Stimulated activated CD8-positive, alpha-beta memory T cell treated with anti-CD3 and anti-CD28 coated beads, Interleukin-15, amount 100 ng/mL, for 48 hours (primary cell): ENCODE measurements around the gene AKT3.

Experiments
- DNase-seq, 2 donors: peaks; one replicate each; pipeline ENCODE4 v3.0.0-alpha.2; 2020; ENCODE audit warnings: low read depth in 2 of 2

AKT3 gene

DNA sequence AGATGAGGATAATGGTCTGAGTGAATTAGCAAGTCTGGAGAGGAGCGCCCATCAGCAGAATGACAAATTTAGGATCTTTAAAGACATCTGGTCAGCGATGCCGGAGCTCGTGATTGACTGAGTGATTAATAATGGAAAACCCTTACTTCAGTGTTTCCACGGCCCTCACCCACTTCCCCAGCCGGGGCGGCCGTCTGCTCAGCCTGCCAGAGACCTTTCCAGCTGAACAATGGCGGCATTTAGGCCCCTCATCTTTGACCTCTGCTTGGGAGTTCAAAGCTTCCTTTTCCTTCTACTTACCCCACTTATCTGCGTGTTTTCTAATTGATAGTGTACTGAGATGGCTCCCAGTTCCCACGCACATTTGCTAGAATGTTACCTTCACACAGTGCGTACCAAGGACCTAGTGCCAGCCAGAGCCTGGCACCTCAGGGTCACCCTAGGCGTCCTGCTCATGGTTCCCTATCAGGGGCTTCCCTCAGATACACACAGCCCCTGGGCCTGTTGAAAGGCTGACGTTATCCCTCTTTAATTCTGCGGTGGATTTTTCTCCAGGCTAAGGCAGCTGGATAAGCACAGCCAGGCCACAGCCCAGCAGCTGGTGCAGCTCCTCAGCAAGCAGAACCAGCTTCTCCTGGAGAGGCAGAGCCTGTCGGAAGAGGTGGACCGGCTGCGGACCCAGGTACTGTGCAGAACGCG is 361.4 kb downstream of the AKT3 start:
- DNase-seq = no peak

DNA sequence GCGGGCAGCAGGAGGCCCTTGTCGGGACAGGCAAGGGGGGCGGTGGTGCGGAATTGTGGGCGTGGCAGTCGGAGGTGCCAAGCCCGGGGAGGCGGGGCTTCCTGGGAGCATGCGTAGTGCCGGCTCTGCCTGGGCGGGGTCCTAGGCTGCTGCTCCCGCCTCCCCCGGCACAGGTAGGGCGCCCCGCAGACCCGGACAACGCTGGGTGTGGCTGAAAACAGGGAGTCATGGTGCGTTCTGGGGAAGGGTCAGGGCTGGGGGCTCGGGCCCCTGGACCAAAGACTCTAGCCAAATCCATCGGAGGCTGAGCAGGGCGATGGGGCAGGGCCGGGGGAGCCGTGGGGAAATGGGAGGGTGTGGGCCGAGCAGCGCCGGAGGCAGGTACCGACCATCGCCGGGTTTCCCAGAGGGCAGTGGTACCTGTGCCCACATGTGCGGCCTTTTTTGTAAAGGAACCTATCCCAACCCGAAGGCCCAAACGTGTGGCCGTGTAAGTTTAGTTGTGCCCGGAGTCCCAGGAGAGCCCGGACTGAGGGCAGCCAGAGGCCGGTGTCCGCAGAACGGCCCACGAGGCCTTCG is 362.3 kb downstream of the AKT3 start:
- no peak for DNase-seq

DNA sequence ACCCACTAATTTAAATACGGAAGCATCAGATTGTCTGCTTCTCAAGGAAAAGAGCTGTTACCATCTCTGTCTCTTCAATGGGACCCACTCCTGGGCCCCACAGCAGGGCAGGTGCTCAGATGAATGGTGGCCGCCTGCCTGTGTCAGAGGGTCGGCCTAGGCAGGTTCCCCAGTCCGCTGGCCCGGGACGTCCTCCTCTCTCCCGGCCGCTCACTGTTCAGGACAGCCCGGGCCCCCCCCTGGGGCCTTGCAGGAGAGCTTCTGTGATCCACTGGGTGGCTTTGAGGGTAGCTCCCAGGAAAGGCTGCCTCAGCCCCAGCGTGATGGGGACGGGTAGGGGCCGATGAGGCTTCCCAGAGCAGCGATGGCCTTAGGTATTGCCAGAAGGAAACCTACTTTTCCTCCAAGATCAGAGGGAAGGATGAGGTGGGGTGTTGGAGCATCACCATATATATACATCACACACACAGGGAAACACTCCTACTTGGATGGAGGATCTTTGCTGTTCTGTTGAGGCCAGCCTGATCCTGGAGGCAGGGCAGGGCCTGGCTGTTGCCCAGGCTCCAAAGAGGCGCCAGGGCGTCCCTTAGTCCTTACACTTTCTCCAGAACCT is 362.9 kb downstream of the AKT3 start:
- DNase-seq = no peak

DNA sequence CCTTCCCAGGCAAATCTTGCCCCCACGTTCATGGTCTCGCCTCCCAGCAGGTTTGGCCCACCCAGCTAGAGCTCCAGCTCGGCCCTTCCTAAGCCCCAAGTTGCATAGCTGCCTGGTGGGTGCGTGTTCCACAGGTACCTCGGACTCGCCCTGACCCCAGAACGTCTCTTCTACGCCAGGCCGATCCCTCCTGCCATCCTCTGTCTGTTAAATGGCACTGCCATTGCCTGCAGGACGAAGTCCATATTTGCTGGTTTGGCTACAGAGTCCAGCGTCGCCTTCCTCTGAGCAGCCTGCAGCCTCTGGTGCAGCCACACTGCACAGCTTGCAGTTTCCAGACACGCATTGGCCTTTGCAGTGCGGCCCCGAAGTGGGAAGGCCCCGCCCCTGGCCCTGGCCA is 366.1 kb downstream of the AKT3 start:
- DNase-seq = no peak

DNA sequence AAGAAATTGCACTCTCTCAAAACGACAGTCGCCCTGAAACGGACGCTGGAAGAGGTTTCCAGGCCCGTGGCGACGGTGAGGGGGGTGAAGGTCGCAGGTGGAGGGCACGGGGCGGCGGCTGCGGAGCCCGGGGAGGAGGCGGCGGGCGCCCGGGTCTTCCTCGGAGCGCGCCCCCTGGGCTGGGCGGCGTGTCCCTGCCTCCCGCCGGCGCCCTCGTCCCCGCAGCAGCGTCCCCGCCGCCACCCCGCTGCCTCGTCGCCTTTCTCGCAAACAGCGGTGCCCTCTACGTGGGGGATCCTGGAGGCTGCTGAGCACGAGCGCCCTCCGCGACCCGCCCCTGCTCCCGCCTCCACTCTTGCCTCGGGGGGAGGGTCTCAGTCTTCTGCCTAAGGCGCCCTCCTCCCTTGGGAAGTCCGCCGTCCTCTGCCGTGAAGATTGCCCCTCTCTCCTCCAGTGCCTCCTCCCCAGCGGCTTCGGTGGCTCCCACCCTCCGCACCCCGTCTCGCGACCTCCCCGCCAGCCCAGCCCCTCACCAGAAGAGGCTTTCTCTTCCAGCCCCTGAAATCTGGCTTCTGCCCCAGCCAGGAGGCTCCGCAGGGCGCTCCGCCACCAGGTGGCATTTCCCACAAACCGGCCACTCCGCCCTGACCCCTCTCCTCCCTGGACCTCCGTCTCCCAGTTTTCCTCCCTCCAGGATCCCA is 366.8 kb downstream of the AKT3 start:
- no peak for DNase-seq

DNA sequence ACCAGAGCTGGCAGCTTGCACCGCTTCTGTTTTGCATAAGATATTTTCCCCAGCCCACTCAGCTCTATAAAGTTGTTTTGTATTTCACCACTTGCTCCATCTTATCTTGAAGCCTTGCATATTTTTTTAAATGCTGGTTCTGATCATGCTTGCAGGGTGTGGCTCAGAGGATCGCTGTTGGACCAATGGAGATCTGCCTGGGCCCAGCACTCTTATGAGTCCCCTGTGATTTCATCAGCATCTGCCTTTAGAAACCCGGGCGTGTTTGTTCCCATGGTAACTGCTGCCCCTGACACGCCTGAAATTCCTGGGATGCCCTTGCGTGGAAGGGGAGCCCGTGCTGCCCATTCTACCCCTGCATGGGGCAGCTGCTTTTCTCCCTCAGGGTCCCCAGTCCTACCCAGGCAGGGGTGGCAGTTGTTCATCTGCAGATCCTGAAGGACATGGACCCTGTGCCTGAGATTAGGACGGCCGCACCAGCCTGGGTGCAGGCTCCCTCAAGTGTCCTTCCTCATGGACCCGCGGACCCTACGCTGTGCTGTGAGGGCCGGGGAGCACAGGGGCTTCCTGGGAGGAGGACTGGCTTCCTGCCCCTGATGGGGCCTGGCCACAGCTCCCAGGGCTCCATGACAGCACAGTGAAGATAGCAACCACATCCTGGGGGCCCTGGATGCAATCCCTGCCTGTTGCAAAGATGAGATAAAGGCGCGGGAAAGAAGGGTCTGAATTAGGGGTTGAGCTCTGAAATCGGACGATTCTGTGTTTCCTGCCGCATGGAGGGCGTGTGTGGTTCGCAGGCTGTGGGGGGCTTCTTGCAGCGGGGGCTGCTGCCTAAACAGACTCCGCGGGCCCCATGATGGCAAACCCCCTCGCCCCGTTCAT is 367.7 kb downstream of the AKT3 start:
- DNase-seq = no peak

DNA sequence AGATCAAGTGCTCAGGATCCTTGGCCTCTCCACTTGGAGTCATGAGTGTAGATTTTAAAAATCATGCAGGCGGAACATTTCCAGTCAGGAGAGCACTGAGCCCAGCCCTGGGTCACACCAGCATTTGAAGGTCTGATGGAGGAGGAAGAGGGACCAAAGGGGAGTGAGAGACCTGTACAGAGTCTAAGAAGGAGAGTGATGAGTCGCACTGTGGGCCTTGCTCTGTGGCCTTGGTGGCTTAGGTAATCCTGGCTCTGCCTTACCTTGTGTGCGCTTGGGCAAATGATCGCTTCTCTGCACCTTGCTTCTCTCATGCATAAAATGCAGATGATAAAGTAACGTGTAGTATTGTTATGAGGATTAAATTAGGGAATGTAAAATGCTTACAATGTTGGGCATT is 368.9 kb downstream of the AKT3 start:
- no peak for DNase-seq

DNA sequence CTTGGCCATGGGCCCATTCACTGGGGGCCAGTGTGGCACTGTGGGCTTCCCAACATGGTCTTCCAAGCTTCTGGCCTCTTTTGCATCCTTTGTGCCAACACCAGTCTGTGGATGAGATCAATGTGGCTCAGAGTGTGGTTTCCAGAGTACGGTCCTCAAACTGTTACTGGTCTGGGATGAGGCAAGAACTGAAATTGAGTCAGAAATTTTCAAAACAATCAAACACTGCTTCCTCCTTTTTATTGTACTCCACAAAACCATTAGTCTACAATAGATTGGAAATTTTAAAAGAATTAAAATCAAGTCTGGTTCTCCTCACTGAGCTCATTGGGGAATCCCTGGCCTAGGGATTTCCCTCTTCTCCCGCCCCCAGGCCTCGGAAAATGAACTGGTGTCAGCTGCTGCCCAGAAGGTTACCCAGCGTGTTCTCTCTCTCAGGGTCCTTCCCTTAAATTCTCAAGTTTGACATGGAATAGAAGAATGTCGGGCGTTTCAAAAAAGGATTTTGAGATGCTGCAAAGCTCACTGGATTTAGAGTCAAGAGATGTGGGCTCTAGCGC is 372.2 kb downstream of the AKT3 start:
- no peak for DNase-seq

DNA sequence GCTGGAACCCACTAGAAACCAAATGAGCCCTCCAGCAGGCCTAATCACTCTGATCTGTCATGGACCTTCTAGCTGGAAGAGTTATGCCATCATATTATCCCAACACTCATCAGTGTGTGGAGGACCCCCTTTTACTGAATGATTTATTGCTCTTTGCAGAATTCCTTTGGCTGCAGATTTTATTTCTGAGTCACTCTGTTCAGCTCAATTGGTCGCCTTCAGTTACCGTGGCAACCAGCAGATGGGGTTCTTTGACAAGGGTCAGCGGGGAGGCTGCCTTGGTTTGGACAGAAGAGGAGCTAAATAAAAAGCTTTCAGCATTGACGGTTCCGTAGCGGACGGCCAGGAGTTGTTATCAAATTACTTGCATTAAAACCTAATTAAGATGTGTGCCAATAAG is 374.1 kb downstream of the AKT3 start:
- no peak for DNase-seq

DNA sequence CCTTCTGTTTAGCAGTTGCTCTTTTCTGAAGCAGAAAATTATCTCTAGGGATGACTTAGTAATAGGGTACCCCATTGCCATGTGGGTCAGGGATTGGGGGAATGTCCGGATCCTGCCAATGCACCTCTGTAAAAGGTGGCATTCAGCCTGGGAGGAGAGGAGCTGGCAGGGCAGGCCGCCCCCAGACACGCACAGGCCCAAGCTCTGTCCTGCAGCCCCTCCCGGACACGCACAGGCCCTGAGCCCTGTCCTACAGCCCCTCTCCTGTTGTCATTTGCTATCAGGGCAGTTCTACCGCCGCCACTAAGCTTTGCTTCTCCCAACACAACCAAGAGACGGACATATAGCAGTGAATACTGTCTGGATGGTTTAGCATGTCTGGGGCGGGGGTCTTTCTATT is 375.1 kb downstream of the AKT3 start:
- DNase-seq = no peak

DNA sequence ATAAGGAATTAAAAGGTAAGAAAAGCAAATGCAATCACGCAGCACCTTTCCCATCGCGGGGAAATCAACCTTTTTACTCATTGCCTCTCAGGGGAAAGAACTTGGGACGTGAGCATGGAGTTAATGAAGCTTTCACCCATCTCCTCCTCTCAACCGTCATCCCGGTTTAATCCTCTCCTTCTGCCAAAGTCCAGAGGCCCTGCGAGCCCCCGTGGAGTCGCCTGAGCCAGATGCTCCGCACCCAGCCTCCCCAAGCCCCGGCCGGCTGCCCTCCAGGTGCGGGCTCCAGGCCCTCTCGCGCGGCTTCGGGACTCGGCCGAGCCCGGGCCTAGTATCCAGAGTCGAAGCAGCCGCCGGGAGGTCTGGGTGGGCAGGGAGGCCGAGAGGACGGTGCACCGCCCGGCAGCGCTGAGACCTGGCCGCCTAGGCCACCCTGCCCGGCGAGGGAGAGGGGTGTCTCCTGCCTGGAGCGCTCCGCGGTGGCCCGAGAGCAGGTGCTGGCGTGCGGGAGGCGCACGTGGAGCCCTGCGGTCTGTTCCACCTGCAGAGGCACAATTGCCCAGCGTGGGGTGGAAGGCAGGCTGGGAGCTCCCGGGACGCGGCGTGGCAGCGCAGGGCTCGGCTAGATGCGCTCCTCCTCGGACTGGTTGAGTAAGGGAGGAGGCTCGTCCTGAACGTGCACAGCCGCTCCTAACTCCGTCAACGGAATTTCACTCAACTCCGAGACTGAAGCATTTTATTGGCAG is 375.7 kb downstream of the AKT3 start:
- no peak for DNase-seq

DNA sequence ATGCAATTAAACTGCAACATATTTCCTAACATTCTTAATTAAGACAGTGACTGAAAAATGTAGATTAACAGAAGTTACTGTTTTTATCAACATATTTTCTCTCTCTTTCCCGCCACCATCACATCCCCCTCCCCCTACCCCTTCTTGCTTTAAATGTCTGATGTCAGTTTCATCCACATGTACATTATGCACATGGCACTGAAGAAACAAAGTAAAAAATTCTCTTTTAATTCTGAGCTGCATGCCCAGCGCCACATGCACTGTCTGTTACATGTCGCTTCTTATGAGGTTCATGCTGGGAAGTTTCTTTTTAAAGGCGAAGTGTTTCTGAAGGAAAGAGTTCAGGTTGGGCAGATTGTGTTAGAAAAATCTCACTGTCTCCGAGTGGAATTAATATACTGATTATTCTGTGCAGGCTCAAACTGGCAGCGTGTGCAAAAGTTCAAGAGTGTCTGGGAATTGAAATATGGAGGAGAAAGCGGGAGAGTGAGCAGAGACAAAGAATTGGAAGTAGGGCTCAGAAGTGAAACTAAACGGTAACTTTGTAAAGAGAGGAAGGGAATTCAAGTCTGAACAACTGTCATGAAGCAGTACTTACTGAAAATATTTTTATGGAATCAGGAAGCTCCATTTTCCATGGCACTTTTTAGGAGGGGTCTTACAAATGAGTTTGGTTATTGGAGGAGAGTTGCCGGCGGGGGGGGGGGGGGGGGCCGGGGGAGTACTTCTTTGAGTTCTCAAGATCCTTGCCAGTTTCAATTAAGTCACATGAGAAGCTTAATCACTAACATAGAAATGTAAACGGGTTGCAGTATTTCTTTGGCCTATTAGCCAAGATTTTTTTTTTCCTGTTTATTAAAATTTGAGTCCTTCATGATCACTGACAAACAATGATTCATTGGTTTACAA is 376.6 kb downstream of the AKT3 start:
- no peak for DNase-seq

DNA sequence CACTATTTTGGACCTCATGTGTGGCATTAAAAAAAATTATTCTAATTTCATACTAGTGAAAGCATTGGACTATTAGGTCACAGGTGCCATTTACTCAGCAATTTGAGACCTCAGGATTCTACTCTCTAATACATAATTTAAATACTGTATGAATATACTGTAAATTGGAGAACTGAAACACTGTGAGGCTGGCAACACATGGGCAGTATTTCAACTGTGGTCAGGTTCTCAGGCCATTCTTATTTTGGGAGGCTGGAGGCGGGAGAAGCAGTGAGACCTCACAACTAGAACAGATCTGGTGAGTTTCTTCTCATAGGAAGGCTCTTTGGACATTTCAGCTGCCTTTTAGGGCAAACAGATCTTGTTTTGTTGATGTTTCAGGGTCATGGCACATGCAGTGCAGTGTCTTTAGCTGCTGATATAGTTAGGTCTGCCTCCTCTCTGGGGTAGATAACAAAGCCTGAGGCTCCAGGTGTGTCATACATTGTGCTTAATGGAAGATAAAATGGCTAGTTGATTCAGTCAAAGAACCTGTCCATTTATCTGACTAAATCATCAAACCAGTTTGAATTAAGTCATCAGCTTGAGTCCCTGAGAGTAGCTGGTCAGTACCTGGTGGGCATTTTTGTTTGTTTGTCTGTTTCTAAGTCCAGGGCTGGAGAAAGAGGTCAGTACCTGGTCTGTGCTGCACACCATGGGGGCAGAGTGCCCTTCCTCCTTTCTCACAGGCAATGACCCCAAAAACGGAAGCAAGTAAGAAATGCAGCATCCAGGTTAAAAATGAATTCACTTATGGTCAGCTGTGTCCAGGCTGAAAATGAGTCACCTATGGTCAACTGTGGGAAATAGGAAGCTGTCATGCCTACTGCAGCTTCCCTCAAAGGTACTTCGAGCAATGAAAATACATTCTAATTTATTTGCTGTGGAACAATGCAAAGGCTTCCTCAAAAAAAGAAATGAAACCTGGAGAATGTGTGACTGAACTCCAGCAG is 378.0 kb downstream of the AKT3 start:
- no peak for DNase-seq

DNA sequence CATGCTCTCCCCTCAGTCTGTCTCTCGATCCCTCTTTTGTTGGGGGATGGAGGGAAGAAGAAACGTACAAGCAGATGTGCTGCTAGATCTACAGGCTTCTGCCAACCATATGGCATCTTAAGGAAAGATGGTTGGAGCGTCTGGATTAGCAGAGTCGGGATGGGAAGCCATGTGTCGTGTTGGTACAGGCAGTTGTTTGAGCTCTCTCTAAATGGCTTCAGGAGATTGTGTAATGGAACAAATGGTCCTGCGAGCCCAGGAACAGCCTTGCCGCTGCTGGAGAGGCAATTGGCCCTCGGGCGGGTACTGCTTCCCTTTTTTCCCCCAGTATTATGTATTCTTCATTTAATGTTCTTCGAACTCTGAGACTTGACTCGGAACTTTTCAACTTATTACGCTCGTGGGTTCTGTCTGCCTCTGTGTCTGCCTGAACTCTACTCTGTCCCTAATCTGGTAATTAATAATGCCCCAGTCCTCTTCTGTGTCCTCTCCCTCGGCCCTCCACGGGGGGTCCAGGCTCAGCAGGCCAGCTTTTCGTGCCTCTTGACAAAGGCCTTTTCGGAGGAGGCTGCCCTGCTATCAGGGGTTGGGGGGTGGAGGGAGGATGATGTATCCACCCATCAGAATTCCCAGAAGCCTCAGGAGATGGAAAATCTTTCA is 378.9 kb downstream of the AKT3 start:
- DNase-seq = no peak

DNA sequence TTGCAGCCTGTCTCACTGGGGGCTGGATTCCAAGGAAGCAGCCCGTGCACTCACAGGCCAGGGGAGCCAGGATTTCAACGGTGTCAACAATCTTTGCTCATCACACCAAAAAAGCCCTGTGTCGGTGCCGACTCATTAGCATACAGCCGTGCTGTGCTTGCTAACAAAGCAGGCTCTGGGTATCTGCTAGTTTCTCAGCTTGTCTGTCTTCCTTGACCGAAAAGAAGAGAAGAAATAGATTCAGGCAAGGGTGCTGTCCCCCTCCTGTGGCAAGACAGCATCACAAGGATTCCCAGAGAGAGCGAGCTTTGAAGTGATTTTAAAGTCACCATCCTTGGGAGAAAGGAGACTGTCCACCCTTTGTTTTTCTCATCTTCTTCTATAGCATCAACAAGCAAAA is 379.5 kb downstream of the AKT3 start:
- no peak for DNase-seq

DNA sequence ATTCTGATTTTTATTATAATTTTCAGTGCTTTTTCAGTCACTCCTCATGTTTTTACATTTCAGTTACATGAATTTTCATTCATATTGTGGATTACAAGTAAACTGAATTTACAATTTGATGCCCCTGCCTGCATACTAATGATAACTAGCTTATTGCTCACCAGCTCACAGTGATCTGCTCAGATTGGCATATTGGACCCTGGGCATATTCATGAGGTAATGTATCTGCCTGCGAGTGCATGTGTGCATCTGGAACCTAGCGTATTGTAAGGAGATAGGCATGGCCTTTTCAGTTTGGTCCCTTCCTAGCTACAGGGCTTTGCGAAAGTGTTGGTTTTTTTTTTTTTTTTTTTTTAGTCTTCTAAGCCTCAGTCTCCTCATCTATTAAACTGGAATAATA is 380.5 kb downstream of the AKT3 start:
- DNase-seq = no peak

DNA sequence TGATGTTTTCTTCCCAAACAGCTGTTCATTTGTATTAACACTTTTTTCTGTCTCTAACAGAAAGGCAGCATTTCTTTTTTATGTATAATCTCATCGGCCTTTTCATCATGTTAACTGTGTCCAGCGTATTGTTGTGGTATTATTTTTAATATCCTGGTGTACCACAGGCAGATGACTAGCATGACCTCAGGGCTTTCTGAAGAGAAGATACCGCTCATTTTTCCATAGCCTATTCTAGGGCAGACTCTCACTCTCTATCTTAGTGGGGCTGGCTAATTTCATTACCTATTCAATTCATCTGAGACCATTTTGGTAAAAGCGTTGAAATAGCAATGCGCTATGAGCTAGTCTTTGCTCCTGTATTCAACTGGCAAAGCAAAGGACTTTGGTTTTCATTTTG is 384.3 kb downstream of the AKT3 start:
- DNase-seq = no peak

DNA sequence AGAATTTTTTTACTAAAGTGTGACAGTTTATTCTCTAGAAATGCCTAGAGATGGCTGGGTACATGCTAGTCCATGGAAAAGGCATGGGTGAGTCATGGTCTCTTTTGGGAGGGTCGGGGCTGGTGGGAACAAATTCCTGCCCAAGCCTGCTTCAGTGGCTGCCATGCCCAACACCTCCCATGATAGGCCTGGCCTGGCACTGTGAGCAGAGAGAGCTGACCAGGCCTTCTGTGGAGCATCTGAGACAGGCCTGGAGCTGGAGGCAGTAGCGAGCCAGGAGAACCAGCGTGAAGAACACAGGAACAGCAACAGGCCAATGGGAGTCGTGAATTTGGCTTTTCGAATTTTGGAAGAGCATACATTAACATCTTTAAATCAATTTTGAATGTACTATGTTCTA is 385.0 kb downstream of the AKT3 start:
- no peak for DNase-seq
